Neural cell (in vitro differentiated cells): Measurements from ENCODE around the gene RASGRP2. TPM values are rescaled to one million over a fixed set of nuclear protein-coding genes. Genes with fewer than 3 reads are reported as not detected.

Experiments used
- H2AFZ ChIP-seq: fragments of 200-600, 300-800 bp; sonication (generic), shearing (Covaris generic); 2 replicates; pipeline ENCODE4 v1.6.0; 2014; ENCODE audit warnings: low read depth, mild to moderate bottlenecking, antibody characterized with exemption, low read length, moderate library complexity
- H3F3A ChIP-seq: fragments of 200-600 bp; shearing (Covaris generic); 2 replicates; pipeline ENCODE4 v1.6.1; 2016; ENCODE audit warnings: mild to moderate bottlenecking, moderate library complexity, mixed read lengths, antibody characterized with exemption, low read length; ENCODE audit not compliant: insufficient read depth, poor library complexity, severe bottlenecking
- H3K27ac ChIP-seq: fragments of 200-600, 300-800 bp; sonication (generic), shearing (Covaris generic); 2 replicates; pipeline ENCODE4 v1.5.1; 2014; ENCODE audit warnings: mild to moderate bottlenecking, low read length, moderate library complexity
- H3K27me3 ChIP-seq: fragments of 300-800, 200-600 bp; sonication (generic), shearing (Covaris generic); 2 replicates; pipeline ENCODE4 v1.6.0; 2014; ENCODE audit warnings: mild to moderate bottlenecking, low read depth, low read length, moderate library complexity; ENCODE audit not compliant: insufficient read depth
- H3K36me3 ChIP-seq: fragments of 300-800, 200-600 bp; sonication (generic), shearing (Covaris generic); 2 replicates; pipeline ENCODE4 v1.5.1; 2014; ENCODE audit warnings: mild to moderate bottlenecking, antibody characterized with exemption, low read length, moderate library complexity; ENCODE audit not compliant: insufficient read depth
- H3K4me2 ChIP-seq: fragments of 300-800, 200-600 bp; sonication (generic), shearing (Covaris generic); 2 replicates; pipeline ENCODE4 v1.6.0; 2014; ENCODE audit warnings: mild to moderate bottlenecking, low read length
- H3K4me3 ChIP-seq: fragments of 300-800, 200-600 bp; sonication (generic), shearing (Covaris generic); 2 replicates; pipeline ENCODE4 v1.5.1; 2014; ENCODE audit warnings: mild to moderate bottlenecking, low read length, moderate library complexity
- H3K79me2 ChIP-seq: fragments of 200-600 bp; shearing (Covaris generic); replicated peaks from 2 replicates; pipeline ENCODE4 v1.6.0; 2014; ENCODE audit warnings: mild to moderate bottlenecking, low read length, moderate library complexity; ENCODE audit not compliant: insufficient read depth
- H3K9ac ChIP-seq: fragments of 300-800, 200-600 bp; sonication (generic), shearing (Covaris generic); 2 replicates; pipeline ENCODE4 v1.6.1; 2016; ENCODE audit warnings: mild to moderate bottlenecking, low read length, mixed read lengths
- H3K9me2 ChIP-seq: fragments of 200-600 bp; shearing (Covaris generic); 2 replicates; pipeline ENCODE4 v1.6.1; 2016; ENCODE audit warnings: mild to moderate bottlenecking, low read length, mixed read lengths; ENCODE audit not compliant: insufficient read depth
- H3K9me3 ChIP-seq: fragments of 200-600, 300-800 bp; sonication (generic), shearing (Covaris generic); 2 replicates; pipeline ENCODE4 v1.6.1; 2016; ENCODE audit warnings: mild to moderate bottlenecking, mixed run types, low read length, moderate library complexity, mixed read lengths
- H4K20me1 ChIP-seq: fragments of 200-600 bp; shearing (Covaris generic); 2 replicates; pipeline ENCODE4 v1.6.1; 2016; ENCODE audit warnings: mild to moderate bottlenecking, mixed run types; ENCODE audit not compliant: insufficient read depth
- CTCF ChIP-seq: fragments of 450-650 bp; IDR thresholded peaks from 2 replicates; pipeline ENCODE4 v1.5.1; 2014; ENCODE audit warnings: antibody characterized with exemption, mild to moderate bottlenecking, moderate library complexity; ENCODE audit not compliant: poor library complexity, severe bottlenecking
- EP300 ChIP-seq: fragments of 450-650 bp; conservative IDR thresholded peaks from 2 replicates; pipeline ENCODE4 v1.6.1; 2014; ENCODE audit warnings: antibody characterized with exemption, mild to moderate bottlenecking, moderate library complexity; ENCODE audit not compliant: poor library complexity, severe bottlenecking
- EZH2 ChIP-seq: fragments of 200-600, 300-800 bp; shearing (Covaris generic), sonication (generic); IDR thresholded peaks from 2 replicates; pipeline ENCODE4 v1.6.1; 2014; ENCODE audit warnings: antibody characterized with exemption, low read length, borderline replicate concordance, mild to moderate bottlenecking; ENCODE audit not compliant: insufficient read depth, poor library complexity, severe bottlenecking
- MXI1 ChIP-seq: fragments of 450-650 bp; conservative IDR thresholded peaks from 2 replicates; pipeline ENCODE4 v1.6.1; 2014; ENCODE audit warnings: antibody characterized with exemption, mild to moderate bottlenecking; ENCODE audit not compliant: poor library complexity, severe bottlenecking
- POLR2AphosphoS5 ChIP-seq: IDR thresholded peaks from 2 replicates; pipeline ENCODE4 v1.6.1; 2012
- RAD21 ChIP-seq: fragments of 450-650 bp; conservative IDR thresholded peaks from 2 replicates; pipeline ENCODE4 v1.6.1; 2014; ENCODE audit warnings: antibody characterized with exemption, mild to moderate bottlenecking, moderate library complexity
- REST ChIP-seq: IDR thresholded peaks from 2 replicates; pipeline ENCODE4 v1.6.1; 2012; ENCODE audit warnings: borderline replicate concordance
- SMC3 ChIP-seq: fragments of 450-650 bp; conservative IDR thresholded peaks from 2 replicates; pipeline ENCODE4 v1.6.1; 2014; ENCODE audit warnings: antibody characterized with exemption, mild to moderate bottlenecking, moderate library complexity; ENCODE audit not compliant: poor library complexity
- TAF1 ChIP-seq: IDR thresholded peaks from 2 replicates; pipeline ENCODE4 v1.6.1; 2012; ENCODE audit warnings: low read depth
- polyA plus RNA-seq: library from polyadenylated mRNA; depleted of rRNA; stranded (reverse); fragments of >200 nt; gene quantifications from 2 replicates; pipeline ENCODE4 v1.2.3, GENCODE V29; 2014

The RASGRP2 gene
- polyA plus RNA-seq, 1 donor from 2014 or later = 4.5 TPM

DNA sequence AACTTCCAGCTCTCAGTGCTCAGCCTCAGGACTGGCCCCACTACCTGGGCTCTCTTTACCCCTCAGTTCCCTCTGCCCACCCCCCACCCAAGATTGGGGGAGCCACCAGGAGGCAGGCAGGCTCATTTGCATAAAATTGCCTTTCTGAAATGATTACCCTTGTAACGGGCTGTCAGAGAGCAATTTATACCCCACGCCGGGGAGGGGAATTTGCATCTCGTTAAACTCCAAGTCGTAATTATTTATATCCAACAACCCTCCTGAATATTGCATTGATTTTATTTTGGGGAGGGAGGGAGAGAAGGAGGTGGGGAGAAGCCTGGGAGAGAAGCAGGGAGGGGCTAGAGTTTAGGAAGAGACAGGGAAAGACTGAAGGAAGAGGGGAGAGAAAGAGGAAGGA lies 29.3 kb downstream of the RASGRP2 start:
- Histone ChIP-seq H3K36me3 (no peaks in the 10 kb centered on the region), H3F3A (no peaks in the 10 kb centered on the region), H3K9me3 (no peaks in the 10 kb centered on the region), H3K4me2 (peak overlapping the region; percentile 36), H2AFZ (no peak overlapping the region), H3K27ac (peak overlapping the region; percentile 88), H3K4me3 (peak overlapping the region; percentile 64), H3K9me2 (no peaks in the 10 kb centered on the region), H3K9ac (peak overlapping the region; percentile 64), H3K27me3 (no peaks in the 10 kb centered on the region), H3K79me2 (peaks cover 56% of the 10 kb centered on the region), H4K20me1 (peaks cover 47% of the 10 kb centered on the region)
- no peak for TF ChIP-seq TAF1
- TF ChIP-seq EZH2 = no peak
- TF ChIP-seq REST = no peak
- no peak for TF ChIP-seq SMC3
- no peak for TF ChIP-seq EP300
- TF ChIP-seq CTCF = no peak
- no peak for TF ChIP-seq RAD21
- no peak for TF ChIP-seq POLR2AphosphoS5
- TF ChIP-seq MXI1 = no peak

GRCh38 chr11:64713781-64714363 lies 30.1 kb downstream of the RASGRP2 start:
- H3K9me3 ChIP-seq = no peaks in the 10 kb centered on the region
- no peak overlapping the region for H2AFZ ChIP-seq
- TF ChIP-seq SMC3 (no peak), EZH2 (no peak), TAF1 (no peak), POLR2AphosphoS5 (no peak), EP300 (no peak), CTCF (no peak), REST (no peak), MXI1 (peak; percentile 12)
- H3K27ac ChIP-seq = peak overlapping the region; percentile 88
- H3K9ac ChIP-seq = peak overlapping the region; percentile 64
- H4K20me1 ChIP-seq = peaks cover 50% of the 10 kb centered on the region
- peaks cover 56% of the 10 kb centered on the region for H3K79me2 ChIP-seq
- no peaks in the 10 kb centered on the region for H3K27me3 ChIP-seq
- H3K4me2 ChIP-seq = peak overlapping the region; percentile 36
- H3F3A ChIP-seq = no peaks in the 10 kb centered on the region
- no peaks in the 10 kb centered on the region for H3K36me3 ChIP-seq
- no peaks in the 10 kb centered on the region for H3K9me2 ChIP-seq
- peak overlapping the region; percentile 64 for H3K4me3 ChIP-seq
